ENCODE data around the gene TNRC6A.
"Not testable (repeated sequence)": the region's sequence is repeated elsewhere in the genome, so short reads cannot be mapped to it uniquely, and the experiment has no call there.

TNRC6A gene

GRCh38 chr16:24761526-24761925, 32.1 kb downstream of the TNRC6A start:
- DNase-seq, result no peak

- no peak for DNase-seq
Observed at GRCh38 chr16:24764916-24765315, 35.5 kb downstream of the TNRC6A start.

- DNase-seq, result no peak
Observed at GRCh38 chr16:24766057-24766456, 36.6 kb downstream of the TNRC6A start.

- DNase-seq, result no peak
Observed at GRCh38 chr16:24769806-24770205, 40.4 kb downstream of the TNRC6A start.

- DNase-seq, result no peak
Observed at GRCh38 chr16:24771132-24771778, 41.8 kb downstream of the TNRC6A start.

GRCh38 chr16:24771779-24772157, 42.3 kb downstream of the TNRC6A start:
- no peak for DNase-seq

- DNase-seq, result no peak
Observed at GRCh38 chr16:24773771-24774427, 44.4 kb downstream of the TNRC6A start.

- no peak for DNase-seq
Observed at GRCh38 chr16:24774510-24774909, 45.1 kb downstream of the TNRC6A start.

GRCh38 chr16:24775455-24775854, 46.0 kb downstream of the TNRC6A start:
- DNase-seq, result no peak

- DNase-seq, result no peak
Observed at GRCh38 chr16:24776501-24777220, 47.2 kb downstream of the TNRC6A start.

- no peak for DNase-seq
Observed at GRCh38 chr16:24778671-24779070, 49.2 kb downstream of the TNRC6A start.

GRCh38 chr16:24781256-24781655, 51.8 kb downstream of the TNRC6A start:
- DNase-seq, result no peak

GRCh38 chr16:24784121-24784520, 54.7 kb downstream of the TNRC6A start:
- no peak for DNase-seq

- no peak for DNase-seq
Observed at GRCh38 chr16:24789881-24790280, 60.4 kb downstream of the TNRC6A start.

- DNase-seq, result no peak
Observed at GRCh38 chr16:24800586-24800985, 71.1 kb downstream of the TNRC6A start.

GRCh38 chr16:24801761-24802302, 72.4 kb downstream of the TNRC6A start:
- no peak for DNase-seq

GRCh38 chr16:24805484-24805883, 76.0 kb downstream of the TNRC6A start:
- DNase-seq, result no peak

- no peak for DNase-seq
Observed at GRCh38 chr16:24807301-24807700, 77.8 kb downstream of the TNRC6A start.

GRCh38 chr16:24810951-24811843, 81.7 kb downstream of the TNRC6A start:
- no peak for DNase-seq

GRCh38 chr16:24812813-24813212, 83.4 kb downstream of the TNRC6A start:
- not testable (repeated sequence) for DNase-seq

GRCh38 chr16:24815021-24815420, 85.6 kb downstream of the TNRC6A start:
- DNase-seq, result no peak

- no peak for DNase-seq
Observed at GRCh38 chr16:24816688-24817087, 87.2 kb downstream of the TNRC6A start.
